G401 (cell line): ENCODE results near the gene MYO1D. TPM values are rescaled to one million over a fixed set of nuclear protein-coding genes. Genes with fewer than 3 reads are reported as not detected.

Experiments used
- DNase-seq: peaks from one replicate; pipeline ENCODE4 v3.0.0-alpha.2; 2015; ENCODE audit warnings: low spot score
- in situ Hi-C: cut with HindIII; loops from 2 replicates; pipeline ENCODE4 v1.10.0; 2016; ENCODE audit warnings: low sequenced_read_pairs, mixed read lengths
- total RNA-seq: library from RNA; depleted of rRNA; stranded (reverse); fragments of >200 nt; shearing (Covaris generic); gene quantifications from 2 replicates; pipeline ENCODE4 v1.2.3, GENCODE V29; 2014; rRNA removed

The MYO1D gene
- total RNA-seq, 1 experiment from 2014 or later = 3.7 TPM

DNA sequence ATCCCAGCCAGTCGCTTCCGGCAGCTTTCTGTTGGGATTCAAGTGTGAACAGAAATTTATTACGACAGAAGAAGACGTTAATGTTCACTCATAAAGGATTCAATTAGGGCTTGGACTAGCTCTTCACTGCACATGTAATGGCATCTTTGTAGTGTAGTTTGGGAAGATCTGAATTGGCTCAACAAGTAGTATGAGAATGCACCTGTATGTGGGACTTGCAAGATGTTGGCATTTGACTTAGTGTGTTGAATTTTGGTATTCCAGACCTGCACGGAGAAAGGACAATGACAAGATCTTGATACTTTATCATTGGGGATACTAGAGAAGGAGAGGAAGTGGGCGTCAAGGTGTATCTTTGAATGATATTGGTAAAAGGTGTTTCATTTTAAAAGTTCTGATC lies 431.4 kb downstream of the MYO1D start:
- in situ Hi-C loops = no loop called here
- DNase-seq = no peak

DNA sequence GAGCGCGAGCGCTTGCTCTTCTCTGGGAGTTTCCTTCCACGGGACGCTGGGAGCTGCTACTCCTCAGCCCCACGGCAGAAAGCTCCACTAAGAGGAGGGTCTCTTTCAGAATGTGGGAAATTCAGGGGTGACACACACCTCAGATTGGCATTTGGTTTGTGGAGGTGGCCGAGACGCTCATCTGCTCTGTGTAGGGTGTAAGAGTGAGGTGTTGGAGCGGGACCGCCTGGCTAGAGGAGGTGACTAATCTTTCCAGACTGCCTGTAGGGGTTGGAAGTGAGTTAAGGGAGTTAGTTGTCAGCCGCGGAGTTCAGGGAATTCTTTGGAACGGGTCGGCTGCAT lies 431.9 kb downstream of the MYO1D start:
- DNase-seq = peak; percentile 19
- in situ Hi-C loops = no loop called here

DNA sequence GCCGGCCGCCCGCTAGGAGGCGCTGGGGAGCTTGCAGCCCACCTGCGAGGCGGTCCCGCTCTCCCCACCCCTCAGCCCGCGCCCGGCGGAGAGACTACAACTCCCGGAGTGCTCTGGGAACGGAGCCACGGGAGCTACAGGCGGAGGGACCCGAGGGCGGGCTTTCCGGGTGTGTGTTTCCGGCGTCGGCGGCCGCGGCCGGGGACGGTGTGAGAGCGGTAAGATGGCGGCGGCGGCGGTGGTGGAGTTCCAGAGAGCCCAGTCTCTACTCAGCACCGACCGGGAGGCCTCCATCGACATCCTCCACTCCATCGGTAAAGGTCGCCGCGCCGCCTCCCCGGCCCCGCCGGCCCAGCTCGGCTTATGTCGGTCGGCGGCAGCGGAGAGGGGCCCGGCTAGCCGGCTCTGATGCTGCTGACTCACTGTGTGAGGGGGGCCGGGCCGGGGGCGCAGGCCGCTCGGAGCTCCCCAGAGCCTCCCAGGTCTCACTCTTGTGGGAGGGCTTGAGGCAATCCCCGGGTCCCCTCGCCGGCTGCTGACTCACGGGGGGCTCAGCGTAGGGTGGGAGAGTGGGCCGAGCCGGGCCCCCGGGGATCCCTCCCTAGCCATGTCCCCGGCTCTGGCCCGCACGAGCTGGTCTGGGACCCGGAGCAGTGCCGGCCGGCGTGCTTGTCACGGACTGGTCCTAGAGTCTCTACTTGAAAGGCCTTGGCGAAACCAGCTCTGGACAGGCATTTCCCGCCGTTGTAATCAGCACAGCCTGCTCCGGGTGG lies 432.4 kb downstream of the MYO1D start, which contains the start of gene PSMD11:
TSS of gene PSMD11 (plus strand) at position 210 of the 773 bp plus-strand sequence. CDS start at position 224, 14 bp downstream.
- DNase-seq = peak; percentile 97
- in situ Hi-C loops = no loop called here

DNA sequence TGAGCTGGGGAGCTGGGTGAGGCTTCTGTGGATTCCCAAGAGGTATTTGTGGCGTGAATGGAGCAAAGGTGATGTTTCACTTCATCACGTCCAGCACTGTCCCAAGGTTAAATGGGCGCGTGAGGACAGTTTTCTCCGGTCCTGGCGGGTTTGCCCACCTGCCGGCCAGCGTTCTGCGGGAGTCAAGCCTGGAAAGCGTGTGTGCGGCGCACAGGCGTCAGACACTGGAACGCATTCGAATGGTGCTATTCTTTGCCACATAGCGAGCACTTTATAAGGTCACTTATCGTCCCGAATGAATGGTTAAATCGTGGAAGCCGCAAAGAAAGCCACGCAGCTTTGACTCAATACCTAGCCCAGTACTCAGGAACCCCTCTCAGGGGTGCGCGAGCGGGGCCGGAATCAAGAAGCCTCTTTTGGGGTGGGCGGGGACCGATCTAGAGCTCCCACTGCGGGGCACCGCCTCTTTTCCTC lies 433.1 kb downstream of the MYO1D start:
- DNase-seq = no peak
- in situ Hi-C loops = no loop called here

Other genes with a start within 250 kb of the MYO1D start
- 0.07 and 0.74 TPM in 2 replicates for gene TMEM98, start 51.0 kb upstream of the MYO1D start, total RNA-seq
- gene SPACA3, start 114.7 kb upstream of the MYO1D start, total RNA-seq = not detected in 2 replicates